GM12892 (cell line): ENCODE results near the gene TM9SF2.

Experiments
- POLR2A ChIP-seq: IDR thresholded peaks from 2 replicates; pipeline ENCODE4 v1.6.1; 2011; ENCODE audit warnings: low read depth, low read length, control low read depth
- POLR2AphosphoS5 ChIP-seq: IDR thresholded peaks from 2 replicates; pipeline ENCODE4 v1.6.1; 2011; ENCODE audit warnings: low read depth, low read length, control low read depth

- TF ChIP-seq POLR2AphosphoS5 = no peak
- TF ChIP-seq POLR2A = no peak
These were observed 26.0 kb downstream of the TM9SF2 start for GRCh38 chr13:99527301-99527700.
